Islet of Langerhans (tissue), 1 donor: ENCODE data around the gene SELPLG.
"Not testable (repeated sequence)": the region's sequence is repeated elsewhere in the genome, so short reads cannot be mapped to it uniquely, and the experiment has no call there.

ENCODE experiments used
- FAIRE-seq: peaks from one replicate; lab custom pipeline; 2011; peaks lifted over from hg19 to GRCh38; lab: Jason Lieb, UNC

Gene SELPLG, protein sequence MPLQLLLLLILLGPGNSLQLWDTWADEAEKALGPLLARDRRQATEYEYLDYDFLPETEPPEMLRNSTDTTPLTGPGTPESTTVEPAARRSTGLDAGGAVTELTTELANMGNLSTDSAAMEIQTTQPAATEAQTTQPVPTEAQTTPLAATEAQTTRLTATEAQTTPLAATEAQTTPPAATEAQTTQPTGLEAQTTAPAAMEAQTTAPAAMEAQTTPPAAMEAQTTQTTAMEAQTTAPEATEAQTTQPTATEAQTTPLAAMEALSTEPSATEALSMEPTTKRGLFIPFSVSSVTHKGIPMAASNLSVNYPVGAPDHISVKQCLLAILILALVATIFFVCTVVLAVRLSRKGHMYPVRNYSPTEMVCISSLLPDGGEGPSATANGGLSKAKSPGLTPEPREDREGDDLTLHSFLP

DNA sequence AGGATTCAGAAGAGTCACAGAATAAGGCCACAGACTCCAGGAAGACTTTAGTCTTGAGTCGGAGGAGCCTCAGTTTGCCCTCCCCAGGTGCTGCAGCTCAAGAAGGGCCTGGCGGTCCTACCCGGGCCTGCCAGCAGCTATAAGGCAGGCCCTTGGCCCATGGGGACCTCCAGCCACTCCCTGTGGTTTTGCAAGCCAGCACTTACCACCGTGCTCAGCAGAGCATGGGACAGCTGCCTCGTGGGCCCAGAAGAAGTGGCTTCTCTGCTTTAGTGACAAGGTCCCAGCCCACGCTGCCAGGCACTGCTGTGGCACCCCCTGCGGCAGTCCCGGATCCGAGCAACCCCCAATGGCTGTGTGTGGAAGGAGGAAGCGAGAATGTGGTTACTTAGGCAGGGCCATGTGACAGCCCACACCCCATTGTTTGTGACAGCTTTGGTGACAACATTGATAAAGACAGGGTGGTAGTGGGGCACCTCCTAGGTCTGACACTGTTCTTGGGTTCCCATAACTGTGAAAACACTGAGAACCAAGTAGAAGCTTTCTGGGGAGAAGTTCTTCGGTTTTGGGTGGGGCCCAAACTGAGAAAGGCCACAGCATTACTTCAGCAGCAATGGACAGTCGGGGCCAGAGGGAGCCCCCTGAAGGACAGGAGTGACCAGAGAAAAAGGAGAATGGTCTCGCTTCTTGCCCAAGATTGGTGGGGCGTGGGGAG, at the start of gene SELPLG:
TSS of gene SELPLG (minus strand) at position 361 of the 715 bp plus-strand sequence. CDS start 9,587 bp downstream, outside the sequence.
- FAIRE-seq, result no peak

DNA sequence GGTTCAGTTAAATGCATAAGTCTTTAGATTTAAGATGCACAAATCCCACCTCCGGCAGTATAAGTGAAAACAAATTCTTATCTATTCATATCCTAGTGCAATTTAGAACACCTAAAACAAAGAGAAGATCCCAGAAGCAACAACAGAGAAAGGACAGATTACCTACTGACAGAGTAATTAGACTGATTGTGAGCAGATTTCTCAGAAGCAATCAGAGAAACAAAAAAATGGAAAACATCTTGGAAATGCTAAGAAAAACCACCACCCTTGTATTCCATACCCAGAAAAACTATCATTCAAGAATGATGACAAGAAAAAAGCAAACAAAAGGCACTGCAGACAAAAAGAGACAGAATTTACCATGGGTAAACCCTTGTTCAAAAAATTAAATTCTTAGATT, 47.6 kb upstream of the SELPLG start:
- no peak for FAIRE-seq

DNA sequence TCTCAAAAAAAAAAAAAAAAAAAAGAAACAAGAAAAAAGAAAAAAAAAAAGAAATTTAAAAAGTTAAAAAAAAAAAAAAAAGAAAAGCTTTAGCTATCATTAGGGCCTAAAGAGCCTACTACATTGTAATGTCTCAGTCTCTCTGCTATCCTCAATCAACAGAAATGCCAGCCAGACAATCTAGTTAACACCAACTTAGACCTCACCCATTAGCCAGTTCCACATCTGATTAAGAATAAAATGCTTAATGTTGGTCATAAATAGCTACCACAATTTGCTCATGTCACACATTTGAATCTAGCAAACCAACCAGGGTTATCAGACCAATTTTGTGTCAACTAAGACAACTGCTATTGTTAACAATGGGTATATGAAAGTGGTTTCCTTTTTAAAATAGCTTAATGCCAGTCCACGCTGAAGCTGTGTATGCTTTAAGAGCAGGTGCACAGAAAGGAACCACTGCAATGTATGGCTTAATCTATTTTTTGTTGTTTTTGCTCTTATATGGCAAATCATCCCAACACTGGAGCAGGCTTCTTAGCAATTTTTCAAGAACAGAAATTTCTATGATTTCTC, 45.5 kb upstream of the SELPLG start:
- no peak for FAIRE-seq

DNA sequence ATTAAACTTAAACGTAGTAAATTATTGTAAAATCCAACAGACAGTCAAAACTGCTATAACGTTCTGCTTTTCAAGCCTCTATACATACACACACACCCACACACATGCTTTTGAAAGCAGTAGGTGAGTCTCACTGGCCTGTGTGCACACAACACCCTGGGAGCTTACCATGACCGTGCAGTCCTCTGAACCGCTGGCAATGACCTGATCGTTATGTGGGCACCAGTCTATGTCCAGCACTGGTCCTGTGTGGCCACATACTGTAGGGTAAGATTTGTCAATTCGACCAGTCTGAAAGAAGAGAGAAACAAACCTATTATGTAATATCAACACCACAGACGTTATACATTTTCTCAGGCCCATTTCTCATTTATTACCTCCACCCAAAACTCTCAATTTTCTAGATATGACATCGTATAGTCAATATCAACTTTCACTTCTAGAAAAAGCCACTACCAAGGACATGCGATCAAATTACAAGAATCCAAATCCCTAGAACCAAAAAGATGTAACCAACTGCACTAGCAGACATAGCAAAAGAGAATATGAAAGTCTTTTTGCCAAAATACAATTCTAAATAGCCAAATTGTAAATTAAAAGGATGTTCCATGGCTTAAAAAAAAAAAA, 44.5 kb upstream of the SELPLG start:
- no peak for FAIRE-seq

DNA sequence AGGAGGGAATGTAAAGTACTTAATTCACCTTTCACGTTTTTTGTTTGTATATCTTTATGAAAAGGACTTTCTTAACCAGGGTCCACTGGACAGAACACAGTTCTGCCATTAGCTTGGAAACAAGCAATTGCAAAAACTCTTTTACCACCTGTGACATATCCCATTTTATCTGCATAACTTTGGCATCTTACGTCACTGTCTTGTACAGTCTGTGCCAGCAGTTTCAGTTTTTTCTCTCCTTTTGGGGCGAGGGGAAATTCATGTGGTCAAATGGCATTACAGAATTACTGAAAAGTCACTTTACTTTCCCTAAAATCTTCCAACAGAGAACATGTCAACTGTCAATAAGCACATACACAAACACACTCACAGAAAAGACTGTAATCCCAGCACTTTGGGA, 43.7 kb upstream of the SELPLG start:
- FAIRE-seq, result no peak

DNA sequence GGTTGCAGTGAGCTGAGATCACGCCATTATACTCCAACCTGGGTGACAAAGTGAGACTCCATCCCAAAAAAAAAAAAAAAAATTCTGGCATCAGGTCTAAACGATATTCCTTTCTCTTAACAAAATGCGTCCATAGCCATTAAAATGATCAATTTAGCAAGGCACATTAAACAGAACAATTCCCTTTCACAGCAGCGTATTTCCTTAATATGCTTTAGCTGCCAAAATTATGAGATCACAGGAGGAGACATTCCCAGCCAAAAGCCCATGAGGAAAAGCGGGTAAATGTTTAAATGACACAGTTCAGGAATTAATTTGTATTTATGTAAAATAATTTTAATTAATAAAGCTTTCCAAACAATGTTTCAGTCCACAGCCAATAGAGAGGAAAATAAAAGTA, 43.0 kb upstream of the SELPLG start:
- no peak for FAIRE-seq

DNA sequence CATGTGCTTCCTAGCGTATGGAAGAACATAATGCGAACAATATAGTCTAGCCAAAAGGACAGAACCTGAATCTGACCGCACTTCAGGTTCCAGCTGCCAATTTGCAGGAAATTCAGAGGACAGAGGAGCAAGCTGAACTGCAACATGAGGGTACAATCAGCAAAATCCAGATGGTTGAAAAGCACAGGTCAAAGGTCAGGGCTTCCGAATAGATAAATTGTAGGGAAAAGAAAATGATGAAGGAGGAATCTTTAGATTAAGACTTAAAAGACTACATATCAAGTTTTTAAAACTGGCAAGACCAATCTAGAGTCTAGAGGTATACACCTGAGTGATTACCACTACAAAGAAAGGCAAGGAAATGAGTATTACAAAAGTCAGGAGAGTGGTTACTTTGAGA, 42.1 kb upstream of the SELPLG start:
- FAIRE-seq, result no peak

DNA sequence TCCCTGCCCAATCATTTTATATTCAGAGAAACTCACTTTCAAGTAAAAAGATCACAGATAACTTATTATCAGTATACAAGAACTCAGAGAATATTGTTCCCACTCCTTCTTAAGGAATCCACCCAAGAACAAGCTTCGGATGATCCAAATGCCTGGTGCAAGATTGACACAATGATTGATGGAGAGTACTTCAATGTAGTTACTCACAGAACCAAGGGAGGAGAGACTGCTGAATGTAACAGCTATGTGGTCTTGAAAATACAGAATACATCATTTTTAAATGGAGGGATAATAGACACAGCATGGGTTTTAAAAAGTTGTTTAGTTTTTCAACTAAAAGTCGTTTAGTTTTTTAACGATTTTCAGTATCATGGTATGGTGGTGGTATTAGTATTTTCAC, 38.4 kb upstream of the SELPLG start:
- no peak for FAIRE-seq

DNA sequence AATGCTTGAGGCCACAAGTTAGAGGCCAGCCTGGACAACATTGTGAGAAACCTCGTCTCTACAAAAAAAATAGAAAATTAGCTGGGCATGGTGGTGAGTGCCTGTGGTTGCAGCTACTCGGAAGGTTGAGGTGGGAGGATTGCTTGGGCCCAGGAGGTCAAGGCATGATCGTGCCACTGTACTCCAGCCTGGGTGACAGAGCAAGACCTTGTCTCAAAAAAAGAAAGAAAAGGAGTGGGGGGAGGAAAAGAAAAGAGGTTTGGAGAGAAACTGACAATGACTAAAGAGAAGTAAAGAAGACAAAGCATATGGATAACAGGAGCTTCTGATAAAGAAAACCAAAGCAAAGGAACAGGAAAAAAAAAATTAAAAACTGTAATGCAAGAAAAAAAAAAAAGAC, 37.4 kb upstream of the SELPLG start:
- FAIRE-seq, result no peak

DNA sequence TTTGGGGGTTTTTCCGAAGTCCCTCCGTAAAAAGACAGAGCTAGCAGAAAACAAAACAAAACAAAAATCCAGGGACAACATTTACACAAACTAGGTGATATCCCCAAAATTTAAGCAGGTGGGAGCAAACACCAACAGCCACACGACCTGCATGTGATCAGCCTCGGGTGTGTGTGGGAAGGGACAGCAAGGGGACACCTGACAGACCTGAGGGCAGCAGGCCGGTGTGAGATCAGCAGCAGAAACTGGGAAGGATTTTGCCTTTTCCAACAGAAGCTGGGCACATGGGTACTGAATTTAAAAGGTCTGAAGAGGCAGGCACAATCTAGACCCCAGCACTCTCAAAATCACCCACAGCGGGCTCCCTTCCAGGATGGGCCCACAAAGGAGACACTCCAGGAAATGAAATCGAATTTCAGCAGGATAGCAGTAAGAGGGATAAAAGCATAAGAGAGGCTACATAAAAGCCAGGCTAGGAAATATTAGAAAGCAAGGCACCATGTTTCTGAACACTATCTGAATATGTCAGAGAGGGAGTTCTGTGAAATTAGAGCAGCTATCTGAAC, 36.5 kb upstream of the SELPLG start:
- FAIRE-seq, result no peak

DNA sequence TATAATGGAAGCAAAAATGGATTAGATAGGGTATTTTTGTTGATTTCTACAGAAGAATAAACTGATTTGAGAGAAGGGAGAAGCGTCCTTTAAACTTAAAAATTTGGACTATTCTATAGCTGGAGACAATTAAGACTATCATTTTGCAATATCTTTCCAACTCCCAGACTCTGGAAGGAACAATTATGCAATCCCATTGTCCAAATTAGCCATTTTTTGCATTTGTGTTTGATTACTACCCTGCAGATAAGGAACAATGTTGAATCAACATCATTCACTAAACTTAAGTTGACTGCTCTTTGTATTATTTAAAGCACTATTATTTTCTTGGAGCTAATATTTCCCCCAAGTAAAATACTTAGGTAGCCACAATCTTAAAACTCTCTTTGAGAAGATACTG, 34.8 kb upstream of the SELPLG start:
- FAIRE-seq, result no peak

DNA sequence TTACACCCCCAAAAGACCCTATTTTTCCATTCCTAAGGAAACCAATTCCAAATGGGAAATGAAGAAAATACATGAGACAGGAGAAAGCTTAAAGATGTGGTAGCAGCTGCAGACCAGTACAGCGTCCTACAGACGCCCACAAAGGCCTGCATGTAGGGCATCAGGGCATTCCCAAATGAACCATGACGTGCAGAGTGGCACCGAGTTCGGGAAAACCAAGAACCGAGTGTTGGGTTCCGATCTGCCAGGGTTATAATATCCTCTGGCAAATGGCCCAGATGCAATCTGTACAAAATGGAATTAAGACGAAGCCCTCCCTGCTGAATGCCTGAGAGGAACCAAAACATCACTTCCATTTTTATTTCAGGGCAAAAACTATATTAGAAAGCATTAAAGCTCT, 34.4 kb upstream of the SELPLG start:
- FAIRE-seq, result no peak

DNA sequence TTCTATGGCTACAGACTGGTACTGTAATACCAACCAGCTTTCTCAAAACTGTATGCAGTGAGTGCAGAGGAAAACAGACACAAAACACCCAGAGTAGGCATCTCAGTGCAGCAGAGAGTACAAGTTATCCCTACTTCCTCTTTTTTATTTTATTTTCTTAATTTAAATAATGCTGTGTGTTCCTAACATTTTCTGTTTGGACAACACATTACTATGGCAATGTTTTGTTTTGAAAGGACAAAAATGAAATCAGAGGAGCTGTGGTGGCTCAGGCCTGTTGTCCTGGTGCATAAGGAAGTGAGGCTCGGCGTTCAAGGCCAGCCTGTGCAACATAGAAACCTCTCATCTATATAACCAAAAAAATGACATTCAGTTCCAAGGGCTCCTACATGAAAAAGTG, 33.7 kb upstream of the SELPLG start:
- no peak for FAIRE-seq

DNA sequence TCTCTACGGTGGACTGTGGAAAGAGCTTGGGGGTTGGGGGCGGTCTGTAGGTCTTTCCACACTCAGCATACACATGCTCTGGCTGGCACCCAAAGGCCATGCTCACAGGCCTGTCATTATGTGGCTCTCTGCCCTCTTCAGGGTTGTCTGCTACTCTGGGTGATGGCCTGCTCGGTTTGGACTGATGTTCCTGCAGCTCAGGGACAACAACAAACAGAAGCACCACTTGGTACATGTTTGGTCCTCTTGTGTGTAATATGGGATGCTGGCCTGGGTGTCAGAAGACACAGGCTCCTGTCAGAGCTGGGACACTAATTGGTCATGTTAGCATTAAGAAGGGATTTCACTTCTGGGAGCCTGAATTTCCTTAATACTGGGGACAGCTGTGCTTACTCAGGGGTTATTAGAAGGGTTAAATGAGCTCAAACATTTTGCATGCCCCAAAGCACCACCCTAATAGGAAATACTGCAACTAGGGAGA, 32.7 kb upstream of the SELPLG start:
- no peak for FAIRE-seq

DNA sequence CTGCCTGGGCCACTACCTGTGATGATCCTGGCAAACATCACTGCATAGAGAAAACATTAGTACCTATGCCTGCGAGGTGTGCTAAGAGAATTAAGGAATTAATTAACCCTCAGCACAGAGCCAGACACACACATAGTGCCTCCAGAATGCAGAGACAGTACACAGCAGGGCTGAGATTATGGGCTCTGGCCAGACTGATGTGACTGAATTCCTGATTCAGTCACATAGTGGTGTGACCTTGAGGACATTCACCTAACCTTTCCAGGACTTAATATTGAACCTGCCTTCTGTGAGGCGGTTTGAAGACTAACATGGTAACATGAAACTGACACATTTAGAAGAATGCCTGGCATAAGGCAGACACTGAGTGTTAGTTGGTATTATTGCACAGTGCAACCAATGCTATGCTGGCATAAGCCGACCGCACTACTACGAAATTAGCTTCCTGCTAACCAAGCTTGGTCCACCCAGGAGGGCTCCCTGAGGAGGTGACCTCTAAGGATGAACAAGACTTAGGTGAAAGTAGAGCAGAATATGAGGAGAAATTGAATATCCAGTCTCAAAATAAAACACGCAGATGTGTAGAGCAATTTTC, 32.0 kb upstream of the SELPLG start:
- FAIRE-seq, result no peak

DNA sequence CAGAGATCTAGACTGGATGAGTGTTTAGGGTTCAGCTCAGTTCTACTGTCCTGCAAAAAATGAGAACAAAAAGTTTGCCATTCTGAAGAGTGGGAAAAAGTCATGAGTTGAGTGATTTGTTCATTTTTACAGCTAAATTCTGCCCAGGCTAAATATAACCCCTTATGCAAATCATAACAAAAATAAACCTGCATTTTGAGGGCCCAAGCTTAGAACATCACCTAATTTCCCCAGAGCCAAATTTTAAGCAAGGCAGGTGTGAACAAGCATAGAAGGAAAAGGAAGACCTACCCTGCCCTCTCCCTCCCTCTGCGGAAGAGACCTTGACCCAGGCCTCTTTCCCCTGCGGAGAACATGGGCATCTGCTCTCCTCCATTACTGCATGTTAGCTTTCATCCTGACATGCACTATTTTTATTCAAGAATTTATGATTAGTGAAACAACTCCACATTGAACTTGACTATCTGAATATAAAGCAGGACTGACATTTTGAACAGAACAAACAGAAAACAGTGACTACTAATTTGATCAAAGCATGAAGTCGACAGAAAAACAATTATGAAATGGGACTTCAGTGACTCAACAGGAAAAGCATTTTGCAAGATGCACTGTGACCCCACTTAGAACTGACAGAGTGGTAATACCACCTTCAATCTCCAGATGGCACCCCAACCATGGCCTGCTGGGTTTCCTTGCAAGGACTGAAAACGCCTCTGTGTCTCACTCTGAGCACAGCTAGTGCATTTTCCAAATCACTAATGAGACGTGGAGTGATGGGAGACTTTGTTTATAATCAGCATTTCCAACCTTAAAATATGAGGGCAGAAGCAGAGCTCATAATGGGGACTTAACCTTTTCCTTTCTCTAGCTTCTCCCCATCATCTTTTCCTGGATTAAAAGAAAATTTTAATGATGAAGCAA, 30.9 kb upstream of the SELPLG start:
- peak; percentile 90 for FAIRE-seq

DNA sequence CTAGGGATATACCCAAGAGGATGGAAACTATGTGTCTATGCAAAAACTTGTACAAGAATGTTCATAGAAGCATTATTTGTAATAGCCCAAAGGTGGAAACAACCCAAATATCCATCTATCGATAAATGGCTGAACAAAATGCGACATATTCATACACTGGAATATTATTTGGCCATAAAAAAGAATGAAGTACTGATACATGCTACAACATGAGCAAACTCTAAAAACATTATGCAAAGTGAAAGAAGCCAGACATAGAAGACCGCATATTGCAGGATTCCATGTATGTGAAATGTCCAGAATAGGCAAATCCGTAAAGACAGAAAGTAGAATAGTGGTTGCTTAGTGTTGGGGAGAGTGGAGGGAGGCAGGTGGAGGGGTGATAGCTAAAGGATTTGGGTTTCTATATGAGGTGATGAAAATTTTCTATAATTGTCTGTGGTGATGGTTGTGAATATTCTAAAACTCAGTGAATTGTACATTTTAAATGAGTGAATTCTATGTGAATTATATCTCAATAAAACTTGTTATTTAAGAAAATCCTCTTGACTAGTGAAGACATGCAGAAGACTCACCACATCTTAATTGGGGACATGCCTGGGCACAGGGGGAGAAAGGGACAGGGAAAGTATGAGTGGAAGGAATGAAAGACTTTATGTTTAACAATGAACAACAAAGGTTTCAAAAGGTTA, 29.8 kb upstream of the SELPLG start:
- no peak for FAIRE-seq

DNA sequence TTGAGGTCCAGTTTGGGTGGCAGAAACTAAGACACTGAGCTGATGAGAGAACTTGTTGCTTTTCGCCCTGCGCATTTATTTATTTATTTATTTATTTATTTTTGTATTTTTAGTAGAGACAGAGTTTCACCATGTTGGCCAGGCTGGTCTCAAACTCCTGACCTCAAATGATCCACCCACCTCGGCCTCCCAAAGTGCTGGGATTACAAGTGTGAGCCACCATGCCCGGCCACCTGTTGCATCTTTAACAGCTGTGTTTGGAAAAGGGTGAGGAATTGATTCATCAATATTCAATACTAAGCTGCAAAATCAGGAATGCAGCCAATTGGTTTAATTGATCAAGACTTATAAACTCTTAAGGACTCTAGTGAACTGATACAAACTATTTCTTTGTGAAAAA, 24.4 kb upstream of the SELPLG start:
- not testable (repeated sequence) for FAIRE-seq

DNA sequence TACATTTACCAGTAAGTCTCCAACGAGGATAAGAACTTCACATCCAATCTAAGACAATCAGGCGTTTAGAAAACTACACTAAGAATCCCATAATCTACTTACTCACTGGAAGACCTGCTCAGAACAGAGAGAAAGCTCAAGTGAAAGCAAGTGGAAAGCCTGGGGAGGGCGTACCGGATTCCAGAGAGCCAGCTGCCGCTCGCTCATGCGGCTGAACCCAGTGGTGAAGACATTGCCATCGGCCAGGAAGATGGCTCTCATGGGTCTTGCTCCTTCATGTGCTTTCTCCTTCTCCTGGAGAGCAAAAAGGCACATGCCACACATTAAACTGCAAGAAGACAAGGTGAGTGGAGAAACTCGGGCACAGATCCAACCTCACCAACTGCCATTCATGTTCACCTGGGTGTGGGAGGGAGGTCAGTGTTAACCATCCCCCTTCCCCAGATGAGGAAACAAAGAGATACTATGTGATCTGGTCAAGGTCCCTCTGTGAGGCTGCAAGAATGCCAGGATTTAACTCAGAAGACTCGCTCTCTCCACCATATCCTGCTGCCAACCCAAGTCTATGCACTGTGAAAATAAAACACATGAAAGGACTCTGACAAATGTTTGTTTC, 23.5 kb upstream of the SELPLG start:
- FAIRE-seq, result no peak

DNA sequence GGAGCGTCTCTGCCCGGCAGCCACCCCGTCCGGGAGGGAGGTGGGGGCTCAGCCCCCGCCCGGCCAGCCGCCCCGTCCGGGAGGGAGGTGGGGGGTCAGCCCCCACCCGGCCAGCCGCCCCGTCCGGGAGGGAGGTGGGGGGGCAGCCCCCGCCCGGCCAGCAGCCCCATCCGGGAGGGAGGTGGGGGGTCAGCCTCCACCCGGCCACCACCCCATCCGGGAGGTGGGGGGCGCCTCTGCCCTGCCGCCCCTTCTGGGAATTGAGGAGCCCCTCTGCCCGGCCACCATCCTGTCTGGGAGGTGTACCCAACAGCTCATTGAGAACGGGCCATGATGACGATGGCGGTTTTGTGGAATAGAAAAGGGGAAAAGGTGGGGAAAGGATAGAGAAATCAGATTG, 22.6 kb upstream of the SELPLG start:
- not testable (repeated sequence) for FAIRE-seq
